ENCODE data around the gene MRPL20. TPM values are rescaled to one million over a fixed set of nuclear protein-coding genes. Genes with fewer than 3 reads are reported as not detected.
"Not testable (repeated sequence)": the region's sequence is repeated elsewhere in the genome, so short reads cannot be mapped to it uniquely, and the experiment has no call there.

The MRPL20 gene
- total RNA-seq, 2 experiments from 2014 or later: 95.2 to 130 TPM

GRCh38 chr1:1373051-1373814 lies 33.9 kb downstream of the MRPL20 start:
- Mint-ChIP-seq H3K4me3 (peak overlapping the region; percentile 84), H3K9me3 (ENCODE audit: low read depth) (no peaks in the 10 kb centered on the region), H3K36me3 (peaks cover 7% of the 10 kb centered on the region), H3K4me1 (peaks cover 42% of the 10 kb centered on the region), H3K27me3 (no peaks in the 10 kb centered on the region), H3K27ac (peak overlapping the region; percentile 67)
- DNase-seq: no peak
- CTCF ChIA-PET: interaction anchor here (1.0 to 5.8 kb wide), 12 partner anchors 14 to 251 kb away, joined by 3 to 42 read pairs (median 10); partner anchors contain the start of genes CCNL2, DVL1 and MXRA8
- no peak for ATAC-seq

DNA sequence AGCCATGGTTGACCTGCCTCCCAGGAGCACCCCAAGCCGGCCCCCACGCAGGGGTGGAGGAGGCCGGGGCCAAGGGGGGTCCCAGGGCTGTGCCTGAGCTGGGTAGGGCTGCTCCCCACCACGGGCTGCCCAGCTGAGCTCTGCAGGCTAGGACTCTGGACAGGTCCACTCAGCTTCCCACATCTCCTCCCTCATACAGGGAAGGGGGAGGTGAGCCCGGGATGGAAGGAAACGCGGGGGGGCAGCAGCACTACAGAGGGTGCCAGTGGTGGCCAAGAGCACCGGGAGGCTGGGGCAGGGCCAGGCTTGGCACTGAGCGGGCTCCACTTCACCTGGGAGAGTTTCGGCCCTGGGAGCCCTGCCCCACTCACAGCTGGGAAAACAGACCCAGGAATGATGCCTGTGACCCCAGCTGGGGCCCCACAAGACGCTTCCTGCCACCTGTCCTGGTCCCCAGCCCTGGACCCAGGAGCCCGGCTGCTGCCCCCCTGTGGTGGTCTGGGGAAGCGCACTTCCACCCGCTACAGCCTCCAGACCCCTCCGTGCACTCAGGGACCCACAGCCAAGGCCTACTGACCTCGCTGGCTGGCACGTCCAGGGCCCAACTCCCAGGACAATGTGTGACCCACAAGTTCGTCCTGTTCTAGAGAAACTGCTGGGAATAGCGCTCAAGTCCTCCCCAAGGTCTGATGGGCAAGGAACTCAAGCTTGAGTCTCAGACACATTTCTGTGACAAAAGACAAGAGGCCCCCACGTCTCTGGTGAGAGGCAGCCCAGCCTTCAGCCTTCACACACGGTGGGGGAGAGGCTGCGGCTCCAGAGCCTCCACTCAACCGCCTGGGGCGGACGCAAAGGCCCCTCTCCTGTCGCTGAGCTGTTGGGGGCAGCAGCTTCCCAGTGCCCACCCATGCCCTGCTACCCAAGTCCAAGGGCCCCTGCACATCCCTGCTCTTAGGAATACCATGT lies 35.1 kb downstream of the MRPL20 start:
- H3K4me3 Mint-ChIP-seq: peak overlapping the region; percentile 30
- H3K4me1 Mint-ChIP-seq: peaks cover 42% of the 10 kb centered on the region

DNA sequence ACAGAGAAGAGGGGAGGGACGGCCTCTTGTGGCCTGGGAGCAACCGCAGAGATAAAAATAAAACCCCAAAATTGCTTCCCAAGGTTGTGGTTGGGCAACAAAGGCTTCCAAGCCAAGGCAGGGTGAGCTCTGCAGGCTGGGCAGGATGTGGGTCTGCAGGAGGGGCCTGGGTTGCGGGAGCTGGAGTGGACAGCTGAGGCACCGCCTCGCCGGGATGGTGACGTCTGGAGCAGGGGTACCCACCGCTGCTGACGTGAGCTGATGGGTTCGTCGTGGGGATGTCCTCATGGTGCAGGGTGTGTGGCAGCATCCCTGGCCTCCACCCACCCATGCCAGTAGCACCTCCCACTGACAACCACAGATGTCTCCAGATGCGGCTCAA lies 35.7 kb downstream of the MRPL20 start:
- CTCF ChIA-PET: interaction anchor here (0.5 to 5.8 kb wide), 27 partner anchors 8 to 537 kb away, joined by 3 to 42 read pairs (median 3); partner anchors contain the start of genes CCNL2, MIB2 and MXRA8
- peak overlapping the region; percentile 50 for H3K27ac Mint-ChIP-seq
- no peaks in the 10 kb centered on the region for H3K27me3 Mint-ChIP-seq
- peaks cover 7% of the 10 kb centered on the region for H3K36me3 Mint-ChIP-seq
- peaks cover 38% of the 10 kb centered on the region for H3K4me1 Mint-ChIP-seq
- DNase-seq (peak; percentile 87), ATAC-seq (peak; percentile 24)
- no peaks in the 10 kb centered on the region for H3K9me3 Mint-ChIP-seq (ENCODE audit: low read depth)
- peak overlapping the region; percentile 7 for H3K4me3 Mint-ChIP-seq

More for the DNA sequence above, 35.1 kb downstream of the MRPL20 start:
- no peaks in the 10 kb centered on the region for H3K9me3 Mint-ChIP-seq (ENCODE audit: low read depth)
- DNase-seq (peak; percentile 87), ATAC-seq (peak; percentile 40)
- CTCF ChIA-PET: interaction anchor here (0.6 to 5.8 kb wide), 33 partner anchors 9 to 537 kb away, joined by 3 to 42 read pairs (median 4); partner anchors contain the start of genes CCNL2, DVL1, MIB2 and MXRA8
- H3K36me3 Mint-ChIP-seq: peaks cover 7% of the 10 kb centered on the region
- H3K27me3 Mint-ChIP-seq: no peaks in the 10 kb centered on the region
- H3K27ac Mint-ChIP-seq: peak overlapping the region; percentile 65

- no peak for ATAC-seq
- no peak overlapping the region for H3K27ac Mint-ChIP-seq
- no peak overlapping the region for H3K4me3 Mint-ChIP-seq
- no peak for DNase-seq
- H3K27me3 Mint-ChIP-seq: no peaks in the 10 kb centered on the region
- peaks cover 34% of the 10 kb centered on the region for H3K4me1 Mint-ChIP-seq
- CTCF ChIA-PET: interaction anchor here (0.5 to 5.8 kb wide), 16 partner anchors 11 to 352 kb away, joined by 3 to 42 read pairs (median 6); partner anchors contain the start of genes CCNL2 and MXRA8
- H3K9me3 Mint-ChIP-seq (ENCODE audit: low read depth): no peaks in the 10 kb centered on the region
- peaks cover 7% of the 10 kb centered on the region for H3K36me3 Mint-ChIP-seq
These were observed 36.3 kb downstream of the MRPL20 start for GRCh38 chr1:1370771-1371300.

GRCh38 chr1:1370094-1370493 lies 37.0 kb downstream of the MRPL20 start:
- CTCF ChIA-PET: interaction anchor here (1.3 to 5.8 kb wide), 3 partner anchors 17 to 306 kb away, joined by 3 to 42 read pairs (median 5); no protein-coding TSS in a partner anchor
- H3K4me3 Mint-ChIP-seq; ATAC-seq; H3K27me3 Mint-ChIP-seq; H3K27ac Mint-ChIP-seq; DNase-seq; H3K9me3 Mint-ChIP-seq (ENCODE audit: low read depth); H3K36me3 Mint-ChIP-seq: not testable (repeated sequence)
- peaks cover 31% of the 10 kb centered on the region for H3K4me1 Mint-ChIP-seq

DNA sequence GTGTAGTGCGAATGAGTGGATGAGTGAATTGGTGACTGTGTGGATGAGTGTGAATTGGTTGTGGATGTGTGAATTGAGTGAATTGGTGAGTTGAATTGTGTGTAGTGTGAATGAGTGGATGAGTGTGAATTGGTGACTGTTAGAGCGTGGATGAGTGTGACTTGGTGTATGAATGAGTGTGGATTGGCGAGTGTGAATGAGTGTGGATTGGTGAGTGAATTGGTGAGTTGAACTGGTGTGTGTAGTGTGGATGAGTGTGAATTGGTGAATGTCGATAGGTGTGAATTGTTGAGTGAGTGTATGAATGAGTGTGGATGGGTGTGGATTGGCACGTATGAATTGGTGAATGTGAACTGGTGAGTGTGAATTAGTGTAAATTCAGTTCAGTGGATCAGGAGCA lies 39.8 kb downstream of the MRPL20 start:
- DNase-seq: no peak
- Mint-ChIP-seq H3K36me3 (no peaks in the 10 kb centered on the region), H3K9me3 (ENCODE audit: low read depth) (no peaks in the 10 kb centered on the region), H3K4me1 (peaks cover 16% of the 10 kb centered on the region), H3K4me3 (no peak overlapping the region), H3K27ac (no peak overlapping the region), H3K27me3 (no peaks in the 10 kb centered on the region)
- CTCF ChIA-PET: interaction anchor here (5.8 kb wide), 1 partner anchor 14 kb away, joined by 42 read pairs; no protein-coding TSS in a partner anchor
- no peak for ATAC-seq

DNA sequence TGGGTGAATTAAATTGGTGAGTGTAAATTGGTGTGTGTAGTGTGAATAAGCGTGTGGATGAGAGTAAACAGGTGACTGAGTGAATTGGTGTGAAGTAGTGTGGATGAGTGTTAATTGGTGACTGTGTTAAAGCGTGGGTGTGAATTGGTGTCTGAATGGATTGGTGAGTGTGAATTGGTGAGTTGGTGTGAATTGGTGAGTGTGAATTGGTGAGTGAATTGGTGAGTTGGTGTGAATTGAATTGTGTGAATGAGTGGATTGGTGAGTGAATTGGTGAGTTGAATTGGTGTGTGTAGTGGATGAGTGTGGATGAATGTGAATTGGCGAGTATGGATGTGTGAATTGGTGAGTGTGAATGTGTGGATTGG lies 40.4 kb downstream of the MRPL20 start:
- CTCF ChIA-PET: no interaction called here
- no peaks in the 10 kb centered on the region for H3K9me3 Mint-ChIP-seq (ENCODE audit: low read depth)
- DNase-seq: no peak
- no peak for ATAC-seq
- no peaks in the 10 kb centered on the region for H3K27me3 Mint-ChIP-seq
- peaks cover 10% of the 10 kb centered on the region for H3K4me1 Mint-ChIP-seq
- no peak overlapping the region for H3K27ac Mint-ChIP-seq
- no peak overlapping the region for H3K4me3 Mint-ChIP-seq
- H3K36me3 Mint-ChIP-seq: no peaks in the 10 kb centered on the region

GRCh38 chr1:1365875-1366698 lies 41.0 kb downstream of the MRPL20 start:
- no peak overlapping the region for H3K4me3 Mint-ChIP-seq
- no peaks in the 10 kb centered on the region for H3K36me3 Mint-ChIP-seq
- H3K27ac Mint-ChIP-seq: no peak overlapping the region
- ATAC-seq: no peak
- H3K27me3 Mint-ChIP-seq: no peaks in the 10 kb centered on the region
- no peaks in the 10 kb centered on the region for H3K9me3 Mint-ChIP-seq (ENCODE audit: low read depth)
- CTCF ChIA-PET: no interaction called here
- peaks cover 4% of the 10 kb centered on the region for H3K4me1 Mint-ChIP-seq
- DNase-seq: no peak

DNA sequence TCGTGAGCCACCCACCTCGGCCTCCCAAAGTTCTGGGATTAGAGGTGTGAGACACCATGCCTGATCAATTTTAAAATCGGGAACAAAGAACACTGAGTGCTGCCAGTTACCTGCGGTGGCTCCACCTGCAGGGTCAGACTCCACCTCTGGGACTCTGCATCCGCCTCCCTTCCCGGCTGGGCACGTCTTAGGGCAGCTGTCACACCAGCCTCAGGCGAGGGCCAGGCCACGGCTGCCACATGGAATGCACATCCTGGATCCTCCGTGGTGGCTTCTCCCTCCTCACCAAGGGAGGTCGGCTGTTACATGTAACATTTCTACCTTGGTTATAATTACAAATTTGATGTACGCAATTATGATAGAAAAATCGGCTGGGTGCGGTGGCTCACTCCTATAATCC lies 42.8 kb downstream of the MRPL20 start:
- Mint-ChIP-seq H3K36me3 (no peaks in the 10 kb centered on the region), H3K4me3 (no peak overlapping the region), H3K27me3 (no peaks in the 10 kb centered on the region), H3K9me3 (ENCODE audit: low read depth) (no peaks in the 10 kb centered on the region), H3K27ac (no peak overlapping the region), H3K4me1 (peaks cover 2% of the 10 kb centered on the region)
- ATAC-seq: no peak
- CTCF ChIA-PET: no interaction called here
- no peak for DNase-seq

DNA sequence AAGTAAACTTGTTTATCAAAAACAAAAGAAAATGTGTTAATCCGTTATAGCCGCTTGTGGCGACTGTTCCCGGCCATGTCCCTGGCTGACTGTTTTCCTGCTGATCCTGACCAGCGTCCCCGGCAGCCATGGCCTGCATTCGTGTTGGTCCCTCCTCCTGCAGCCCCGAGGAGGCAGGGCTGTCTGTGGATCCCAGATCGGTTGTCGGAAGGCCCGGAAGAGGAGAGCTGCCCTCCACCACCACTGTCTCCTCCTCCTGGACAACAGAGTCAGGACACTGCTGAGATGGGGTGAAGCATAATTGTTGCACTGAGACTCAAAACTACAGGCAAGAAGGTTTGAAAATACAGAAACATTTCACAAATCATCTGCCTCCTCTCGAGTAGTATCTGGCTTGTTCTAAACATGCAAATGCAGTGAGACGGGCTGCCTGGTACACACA lies 45.1 kb downstream of the MRPL20 start:
- no peak for ATAC-seq
- Mint-ChIP-seq H3K27me3 (no peaks in the 10 kb centered on the region), H3K4me3 (no peak overlapping the region), H3K4me1 (peaks cover 8% of the 10 kb centered on the region), H3K36me3 (no peaks in the 10 kb centered on the region), H3K9me3 (ENCODE audit: low read depth) (no peaks in the 10 kb centered on the region), H3K27ac (no peak overlapping the region)
- DNase-seq: no peak
- CTCF ChIA-PET: no interaction called here

DNA sequence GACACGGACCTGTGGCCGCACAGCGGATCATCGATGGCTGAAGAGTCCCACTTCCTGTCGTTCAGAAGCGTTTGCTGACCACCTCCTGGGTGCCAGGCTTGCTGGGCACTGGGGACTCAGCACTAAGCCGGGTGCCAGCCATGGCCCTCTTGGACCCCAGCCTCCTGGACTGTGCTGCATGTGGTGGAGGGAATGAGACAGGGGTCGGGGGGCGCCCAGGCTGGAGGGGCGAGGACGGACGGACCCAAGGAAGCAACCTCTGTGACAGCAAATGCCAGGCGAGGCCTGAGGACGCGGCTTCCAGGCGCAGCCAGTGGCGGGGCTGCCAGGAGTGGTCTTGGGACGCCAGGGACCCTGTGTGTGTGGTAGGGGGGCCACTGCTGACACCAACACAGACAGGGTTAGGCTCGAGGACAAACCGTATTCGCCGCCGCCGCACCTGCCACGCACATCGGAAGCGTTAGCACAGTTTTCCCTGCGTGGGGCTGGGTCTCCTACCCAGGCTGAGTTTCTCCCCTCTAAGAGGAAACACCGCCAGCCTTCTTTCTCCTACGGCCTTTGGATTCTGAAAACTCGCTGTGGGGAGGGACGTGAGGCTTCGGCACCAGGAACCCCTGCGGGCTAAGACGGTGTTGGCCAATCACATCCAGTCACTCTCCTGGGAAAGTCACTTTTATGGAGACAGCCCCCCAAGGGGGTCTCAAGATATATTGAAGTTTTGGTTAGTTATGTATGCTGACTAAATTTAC lies 45.7 kb downstream of the MRPL20 start:
- Mint-ChIP-seq H3K4me3 (no peak overlapping the region), H3K4me1 (peaks cover 8% of the 10 kb centered on the region), H3K27ac (no peak overlapping the region), H3K27me3 (no peaks in the 10 kb centered on the region), H3K9me3 (ENCODE audit: low read depth) (no peaks in the 10 kb centered on the region), H3K36me3 (no peaks in the 10 kb centered on the region)
- DNase-seq (no peak), ATAC-seq (no peak)
- CTCF ChIA-PET: no interaction called here

Data from activated CD8-positive, alpha-beta memory T cell treated with anti-CD3 and anti-CD28 coated beads, Interleukin-2, amount 10 ng/mL, durations not matched to agents 7 days and 5 days (primary cell).